Measurements from ENCODE around the gene RAB27A.
"Not testable (repeated sequence)": the region's sequence is repeated elsewhere in the genome, so short reads cannot be mapped to it uniquely, and the experiment has no call there.

Gene RAB27A

GRCh38 chr15:55281517-55282228, 7.9 kb downstream of the RAB27A start:
- DNase-seq: no peak

GRCh38 chr15:55280589-55280988, 9.0 kb downstream of the RAB27A start:
- DNase-seq: not testable (repeated sequence)

- DNase-seq: no peak
Measured at GRCh38 chr15:55279746-55280351, 9.8 kb downstream of the RAB27A start.

DNA sequence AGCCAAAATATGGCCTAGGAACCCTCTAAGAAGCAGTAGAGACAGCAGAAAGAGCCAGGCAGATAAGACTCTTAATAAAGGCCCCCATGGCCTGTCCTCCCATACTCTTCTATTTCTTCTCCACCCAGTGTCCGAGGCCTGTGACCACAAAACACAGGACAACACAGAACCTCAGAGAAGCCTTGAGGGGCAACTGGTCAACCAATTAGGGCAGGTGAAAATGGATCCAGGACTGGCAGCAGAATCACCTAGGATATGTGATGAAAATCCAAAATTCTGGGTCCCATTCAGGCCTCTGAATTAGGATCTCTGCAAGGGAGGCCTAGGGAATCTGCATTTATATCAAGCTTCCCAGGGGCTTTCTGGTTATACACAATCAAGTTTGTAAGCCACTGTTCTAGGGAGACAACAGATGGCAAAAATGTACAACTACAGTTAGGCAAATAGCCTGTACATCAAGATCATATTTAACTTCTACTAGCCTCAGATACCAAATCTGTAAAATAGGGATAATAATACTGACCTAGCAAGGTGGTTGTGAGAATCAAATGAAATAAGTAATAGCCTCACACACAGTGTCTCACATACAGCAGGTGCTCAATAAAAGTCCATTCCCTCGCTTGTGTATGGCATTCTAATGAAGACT, 10.4 kb downstream of the RAB27A start:
- DNase-seq: no peak

- no peak for DNase-seq
Measured at GRCh38 chr15:55277715-55278114, 11.9 kb downstream of the RAB27A start.

- DNase-seq: no peak
Measured at GRCh38 chr15:55277116-55277564, 12.5 kb downstream of the RAB27A start.

GRCh38 chr15:55276324-55276723, 13.3 kb downstream of the RAB27A start:
- DNase-seq: no peak

- no peak for DNase-seq
Measured at GRCh38 chr15:55270291-55270690, 19.3 kb downstream of the RAB27A start.

- DNase-seq: no peak
Measured at GRCh38 chr15:55268176-55268695, 21.4 kb downstream of the RAB27A start.

DNA sequence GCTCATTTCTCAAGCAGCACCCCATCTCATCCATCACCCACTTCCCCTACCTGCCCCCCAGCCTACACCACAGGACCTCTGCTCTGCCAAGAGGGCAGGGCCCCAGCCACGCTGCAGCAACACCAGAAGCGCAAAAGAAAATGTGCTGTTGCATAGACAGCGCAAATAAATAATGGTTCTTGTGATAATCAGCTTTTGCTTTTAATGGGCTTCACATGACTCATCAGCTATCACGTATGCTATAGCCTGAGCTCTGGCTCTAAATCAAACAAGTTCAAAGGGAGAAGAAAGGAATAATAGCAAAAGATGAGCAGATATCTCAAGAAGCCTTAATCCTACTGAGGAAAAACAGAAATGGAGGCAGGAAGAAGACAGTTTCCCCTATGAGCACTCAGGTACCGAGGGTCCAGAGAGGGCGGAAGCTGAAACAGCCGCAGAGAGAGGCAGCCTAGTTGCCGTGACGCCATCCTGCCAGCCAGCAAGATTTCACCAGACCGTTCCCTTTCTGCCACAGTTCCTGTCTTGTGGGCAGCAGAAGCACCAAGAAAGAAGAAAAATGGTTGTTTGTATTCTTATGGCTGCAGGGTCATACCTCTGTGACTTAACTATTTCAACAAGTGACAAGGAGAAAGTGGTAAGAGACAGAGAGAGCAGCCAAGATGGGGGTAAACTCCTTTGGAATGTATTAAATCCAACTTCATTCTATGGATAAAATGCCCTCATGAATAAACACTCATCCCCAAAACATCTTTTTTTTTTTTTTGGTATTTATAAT, 22.0 kb downstream of the RAB27A start:
- peak; percentile 44 for DNase-seq

- DNase-seq: no peak
Measured at GRCh38 chr15:55266547-55266946, 23.1 kb downstream of the RAB27A start.

DNA sequence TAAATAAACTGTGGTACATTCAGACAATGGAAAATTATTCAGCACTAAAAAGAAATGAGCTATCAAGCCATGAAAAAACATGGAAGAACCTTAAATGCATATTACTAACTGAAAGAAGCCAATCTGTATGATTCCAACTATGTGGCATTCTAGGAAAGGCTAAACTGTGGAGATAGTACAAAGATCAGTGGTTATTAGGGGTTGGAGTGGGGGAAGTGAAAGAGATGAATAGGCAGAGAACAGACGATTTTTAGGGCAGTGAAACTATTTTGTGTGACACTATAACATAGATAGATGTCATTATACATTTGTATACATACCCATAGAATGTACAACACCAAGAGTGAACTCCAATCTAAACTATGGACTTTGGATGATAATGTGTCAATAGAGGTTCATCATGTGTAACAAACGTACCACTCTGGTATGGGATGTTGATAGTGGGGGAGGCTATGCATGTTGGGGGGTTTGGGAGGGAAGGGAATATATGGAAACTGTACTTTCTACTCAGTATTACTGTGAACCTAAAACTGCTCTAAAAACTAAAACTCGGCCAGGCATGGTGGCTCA, 29.0 kb downstream of the RAB27A start:
- no peak for DNase-seq

DNA sequence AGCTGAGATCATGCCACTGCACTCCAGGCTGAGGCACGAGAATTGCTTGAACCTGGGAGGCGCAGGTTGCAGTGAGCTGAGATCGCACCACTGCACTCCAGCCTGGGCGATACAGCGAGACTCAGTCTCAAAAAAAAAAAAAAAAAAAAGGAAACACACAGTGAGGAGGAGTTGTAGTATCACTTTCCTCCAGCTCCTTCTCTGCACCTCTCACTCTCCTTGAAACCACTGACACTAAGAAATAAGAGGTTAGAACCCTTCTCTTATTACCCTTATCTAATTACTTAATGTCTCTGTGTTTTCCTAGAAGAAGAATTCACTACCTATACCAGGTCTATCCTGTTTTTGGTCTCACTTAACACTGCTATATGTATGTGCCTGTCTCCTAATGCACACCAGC, 31.7 kb downstream of the RAB27A start:
- no peak for DNase-seq

DNA sequence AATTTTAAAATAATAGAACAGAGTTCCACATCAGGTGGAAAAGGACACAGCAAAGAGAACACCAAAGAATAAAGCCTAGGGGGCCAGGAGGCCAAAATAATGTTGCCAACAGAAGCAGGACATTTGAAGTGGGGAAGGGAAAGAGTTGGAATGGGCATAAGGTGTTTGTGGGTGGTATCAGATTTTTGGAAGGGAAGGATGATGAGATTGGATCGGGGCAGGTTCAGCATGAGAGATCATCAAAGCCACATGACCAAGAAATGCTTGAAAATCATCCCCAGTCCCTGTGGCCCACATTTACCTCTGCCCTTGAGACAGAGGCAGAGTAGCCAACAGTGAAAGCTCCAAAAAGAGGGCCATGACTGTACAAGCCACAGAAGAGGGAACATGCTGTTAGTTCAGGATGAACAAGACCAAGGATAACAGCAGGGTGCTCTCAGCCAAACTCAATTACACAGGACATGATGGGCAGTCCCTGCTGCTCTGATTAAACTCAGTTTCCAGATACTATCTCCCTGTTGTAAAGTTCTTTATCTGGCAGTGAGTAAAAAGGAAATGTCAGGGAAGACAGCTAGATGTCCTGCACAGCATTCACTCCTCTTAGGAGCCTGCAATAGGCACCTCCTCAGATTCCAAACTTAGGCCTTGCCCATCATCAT, 32.5 kb downstream of the RAB27A start:
- no peak for DNase-seq

GRCh38 chr15:55256281-55257011, 33.2 kb downstream of the RAB27A start:
- DNase-seq: no peak

GRCh38 chr15:55255714-55256113, 33.9 kb downstream of the RAB27A start:
- DNase-seq: no peak

DNA sequence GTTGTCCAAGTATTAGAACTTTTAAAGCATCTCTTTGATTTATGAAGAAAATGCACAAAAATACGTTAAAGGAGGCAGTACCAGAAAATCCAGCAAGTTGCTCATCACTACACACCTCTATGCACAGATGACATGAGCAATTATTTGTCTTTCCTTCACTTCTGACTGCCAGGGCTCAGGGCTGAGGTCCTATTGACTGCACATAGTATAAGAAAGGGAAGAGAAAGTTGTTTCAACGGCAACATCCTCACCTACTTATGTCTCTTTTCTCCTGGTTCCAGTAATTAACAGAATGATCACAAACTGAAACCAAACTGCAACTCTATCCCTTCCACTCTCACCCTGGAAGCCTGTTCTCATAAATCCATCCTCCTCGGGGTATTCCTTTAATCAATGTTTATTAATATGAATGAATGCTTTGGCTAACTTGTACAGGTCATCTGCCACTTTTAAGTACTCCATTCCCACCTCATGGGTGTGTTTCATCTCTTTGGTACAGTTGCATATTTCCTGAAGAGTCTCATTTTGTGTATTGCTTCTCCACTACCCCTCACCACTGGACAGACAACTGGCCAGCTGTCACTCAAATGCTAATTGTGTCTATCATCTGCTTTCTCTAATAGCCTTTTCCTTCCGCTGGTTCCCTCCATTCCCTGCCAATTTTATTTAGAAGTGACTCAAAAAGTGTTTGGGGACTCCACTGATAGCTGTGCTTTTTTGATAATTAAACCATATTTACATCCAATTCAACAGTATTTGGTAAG, 34.5 kb downstream of the RAB27A start:
- DNase-seq: no peak

GRCh38 chr15:55253580-55253979, 36.0 kb downstream of the RAB27A start:
- DNase-seq: no peak

- DNase-seq: not testable (repeated sequence)
Measured at GRCh38 chr15:55252201-55252600, 37.4 kb downstream of the RAB27A start.

GRCh38 chr15:55250941-55251340, 38.7 kb downstream of the RAB27A start:
- no peak for DNase-seq

GRCh38 chr15:55250392-55250791, 39.2 kb downstream of the RAB27A start:
- DNase-seq: no peak

All from stimulated activated CD4-positive, alpha-beta T cell treated with anti-CD3 and anti-CD28 coated beads, Interleukin-4, amount 100 ng/mL, for 1 hour (primary cell).